Activated CD4-positive, alpha-beta T cell treated with anti-CD3 and anti-CD28 coated beads for 1 hour (primary cell): Measurements from ENCODE around the gene CCDC33.

Source experiments
- DNase-seq: peaks from one replicate; pipeline ENCODE4 v3.0.0-alpha.2; 2020

Gene CCDC33

GRCh38 chr15:74291101-74292071 is 55.3 kb downstream of the CCDC33 start:
- DNase-seq: peak; percentile 32

GRCh38 chr15:74293021-74293810 is 57.1 kb downstream of the CCDC33 start:
- no peak for DNase-seq

GRCh38 chr15:74294010-74294409 is 57.9 kb downstream of the CCDC33 start:
- DNase-seq: no peak

- DNase-seq: no peak
Measured at GRCh38 chr15:74295800-74296199, 59.7 kb downstream of the CCDC33 start.

- no peak for DNase-seq
Measured at GRCh38 chr15:74297887-74298286, 61.8 kb downstream of the CCDC33 start.

GRCh38 chr15:74300057-74300795 is 64.1 kb downstream of the CCDC33 start:
- no peak for DNase-seq

GRCh38 chr15:74301583-74302361 is 65.6 kb downstream of the CCDC33 start:
- DNase-seq: no peak

- DNase-seq: no peak
Measured at GRCh38 chr15:74302821-74303359, 66.8 kb downstream of the CCDC33 start.

- no peak for DNase-seq
Measured at GRCh38 chr15:74303741-74304309, 67.7 kb downstream of the CCDC33 start.

- no peak for DNase-seq
Measured at GRCh38 chr15:74304431-74304830, 68.3 kb downstream of the CCDC33 start.

- DNase-seq: no peak
Measured at GRCh38 chr15:74305687-74306086, 69.6 kb downstream of the CCDC33 start.

GRCh38 chr15:74306781-74307217 is 70.7 kb downstream of the CCDC33 start:
- DNase-seq: no peak

- DNase-seq: no peak
Measured at GRCh38 chr15:74307827-74308811, 72.0 kb downstream of the CCDC33 start.

GRCh38 chr15:74311734-74312444 is 75.8 kb downstream of the CCDC33 start:
- DNase-seq: no peak

GRCh38 chr15:74312445-74313007 is 76.4 kb downstream of the CCDC33 start:
- DNase-seq: no peak

- DNase-seq: no peak
Measured at GRCh38 chr15:74313889-74314288, 77.8 kb downstream of the CCDC33 start.

GRCh38 chr15:74314795-74315438 is 78.8 kb downstream of the CCDC33 start:
- DNase-seq: no peak

- DNase-seq: no peak
Measured at GRCh38 chr15:74315626-74316025, 79.5 kb downstream of the CCDC33 start.

- no peak for DNase-seq
Measured at GRCh38 chr15:74316141-74316540, 80.0 kb downstream of the CCDC33 start.
